Astrocyte (in vitro differentiated cells and primary cell): ENCODE data around the gene LCMT1. TPM values are rescaled to one million over a fixed set of nuclear protein-coding genes. Genes with fewer than 3 reads are reported as not detected.

Experiments
- DNase-seq: peaks from one replicate; pipeline ENCODE4 v3.0.0-alpha.2; 2010; ENCODE audit warnings: low read depth
- FAIRE-seq: peaks from 2 replicates; lab custom pipeline; 2011; peaks lifted over from hg19 to GRCh38; lab: Jason Lieb, UNC
- H2AFZ ChIP-seq: 2 replicates; pipeline ENCODE4 v1.6.0; 2012; ENCODE audit warnings: low read depth, low read length, inconsistent platforms
- H3K27ac ChIP-seq: 2 replicates; pipeline ENCODE4 v1.5.1; 2011; ENCODE audit warnings: low read depth, low read length, inconsistent platforms
- H3K27me3 ChIP-seq: 2 replicates; pipeline ENCODE4 v1.6.0; 2011; ENCODE audit warnings: low read length, inconsistent platforms; ENCODE audit not compliant: insufficient read depth
- H3K36me3 ChIP-seq: 2 replicates; pipeline ENCODE4 v1.5.1; 2011; ENCODE audit warnings: low read length, inconsistent platforms; ENCODE audit not compliant: insufficient read depth
- H3K4me1 ChIP-seq: 2 replicates; pipeline ENCODE4 v1.5.1; 2011; ENCODE audit warnings: low read length, inconsistent platforms; ENCODE audit not compliant: insufficient read depth
- H3K4me2 ChIP-seq: 2 replicates; pipeline ENCODE4 v1.6.0; 2012; ENCODE audit warnings: low read length, inconsistent platforms
- H3K4me3 ChIP-seq: 2 replicates; pipeline ENCODE4 v1.5.1; 2011; ENCODE audit warnings: low read depth, mild to moderate bottlenecking, low read length, inconsistent platforms; ENCODE audit not compliant: insufficient read depth
- H3K79me2 ChIP-seq: 2 replicates; pipeline ENCODE4 v1.6.0; 2012; ENCODE audit warnings: mild to moderate bottlenecking, low read length, inconsistent platforms; ENCODE audit not compliant: insufficient read depth
- H3K9ac ChIP-seq: 2 replicates; pipeline ENCODE4 v1.6.0; 2012; ENCODE audit warnings: mild to moderate bottlenecking, low read length, inconsistent platforms
- H3K9me3 ChIP-seq: 2 replicates; pipeline ENCODE4 v1.5.1; 2012; ENCODE audit warnings: low read depth, mild to moderate bottlenecking, low read length, inconsistent platforms; ENCODE audit not compliant: insufficient read depth
- H4K20me1 ChIP-seq: 2 replicates; pipeline ENCODE4 v1.6.0; 2012; ENCODE audit warnings: low read length, inconsistent platforms; ENCODE audit not compliant: insufficient read depth
- H3K27ac Mint-ChIP-seq: one replicate; pipeline ENCODE4 v1.8.0; 2021; ENCODE audit warnings: mild to moderate bottlenecking, mixed read lengths; ENCODE audit not compliant: unreplicated experiment
- H3K27me3 Mint-ChIP-seq: one replicate; pipeline ENCODE4 v1.8.0; 2021; ENCODE audit warnings: low read depth, mixed read lengths; ENCODE audit not compliant: unreplicated experiment
- H3K36me3 Mint-ChIP-seq: one replicate; pipeline ENCODE4 v1.8.0; 2021; ENCODE audit warnings: low read depth, mixed read lengths; ENCODE audit not compliant: unreplicated experiment
- H3K4me1 Mint-ChIP-seq: one replicate; pipeline ENCODE4 v1.8.0; 2021; ENCODE audit warnings: low read depth, mixed read lengths; ENCODE audit not compliant: unreplicated experiment
- H3K4me3 Mint-ChIP-seq: one replicate; pipeline ENCODE4 v1.8.0; 2021; ENCODE audit warnings: mild to moderate bottlenecking, moderate library complexity, mixed read lengths; ENCODE audit not compliant: unreplicated experiment
- H3K9me3 Mint-ChIP-seq: one replicate; pipeline ENCODE4 v1.8.0; 2021; ENCODE audit warnings: mild to moderate bottlenecking, mixed read lengths; ENCODE audit not compliant: unreplicated experiment
- CTCF ChIP-seq: IDR thresholded peaks from 2 replicates; pipeline ENCODE4 v1.5.1; 2011; ENCODE audit warnings: low read depth, mild to moderate bottlenecking, inconsistent platforms, low read length, moderate library complexity; ENCODE audit not compliant: insufficient read depth
- EZH2 ChIP-seq: IDR thresholded peaks from 2 replicates; pipeline ENCODE4 v1.6.1; 2012; ENCODE audit warnings: mild to moderate bottlenecking, low read length, inconsistent platforms; ENCODE audit not compliant: insufficient read depth
- total RNA-seq: library from RNA; stranded (reverse); gene quantifications from 2 replicates; pipeline ENCODE4 v1.2.1, GENCODE V29; 2021

The LCMT1 gene
- total RNA-seq, 1 donor from 2014 or later, result 46.9 TPM

- Histone ChIP-seq H3K36me3 (peaks cover 12% of the 10 kb centered on the region), H3K27ac (no peak overlapping the region), H3K27me3 (no peaks in the 10 kb centered on the region), H3K4me2 (no peak overlapping the region), H4K20me1 (peaks cover 10% of the 10 kb centered on the region), H3K9me3 (no peaks in the 10 kb centered on the region), H3K4me1 (no peaks in the 10 kb centered on the region), H3K79me2 (no peaks in the 10 kb centered on the region), H2AFZ (no peak overlapping the region), H3K9ac (no peak overlapping the region), H3K4me3 (no peak overlapping the region)
- Mint-ChIP-seq H3K4me3 (no peak overlapping the region), H3K36me3 (peaks cover 35% of the 10 kb centered on the region), H3K27ac (no peak overlapping the region), H3K27me3 (peaks cover 2% of the 10 kb centered on the region), H3K4me1 (peaks cover 6% of the 10 kb centered on the region), H3K9me3 (no peaks in the 10 kb centered on the region)
- no peak for TF ChIP-seq EZH2
- TF ChIP-seq CTCF, result no peak
- peak; percentile 57 for DNase-seq
- FAIRE-seq, result no peak
Observed at GRCh38 chr16:25141648-25142047, 30.1 kb downstream of the LCMT1 start.

GRCh38 chr16:25143928-25144327, 32.4 kb downstream of the LCMT1 start:
- Histone ChIP-seq H2AFZ (no peak overlapping the region), H3K4me2 (no peak overlapping the region), H3K79me2 (no peaks in the 10 kb centered on the region), H3K27ac (no peak overlapping the region), H3K9ac (no peak overlapping the region), H3K4me3 (no peak overlapping the region), H4K20me1 (peaks cover 2% of the 10 kb centered on the region), H3K27me3 (no peaks in the 10 kb centered on the region), H3K9me3 (no peaks in the 10 kb centered on the region), H3K4me1 (no peaks in the 10 kb centered on the region), H3K36me3 (peaks cover 12% of the 10 kb centered on the region)
- FAIRE-seq (no peak), DNase-seq (no peak)
- peaks cover 6% of the 10 kb centered on the region for H3K4me1 Mint-ChIP-seq
- no peak overlapping the region for H3K27ac Mint-ChIP-seq
- TF ChIP-seq CTCF, result peak; percentile 27
- no peak for TF ChIP-seq EZH2
- H3K9me3 Mint-ChIP-seq, result no peaks in the 10 kb centered on the region
- H3K4me3 Mint-ChIP-seq, result no peak overlapping the region
- H3K36me3 Mint-ChIP-seq, result peaks cover 31% of the 10 kb centered on the region
- peaks cover 7% of the 10 kb centered on the region for H3K27me3 Mint-ChIP-seq

GRCh38 chr16:25148568-25149215, 37.1 kb downstream of the LCMT1 start:
- H3K4me3 Mint-ChIP-seq, result no peak overlapping the region
- no peaks in the 10 kb centered on the region for H3K79me2 ChIP-seq
- H2AFZ ChIP-seq, result no peak overlapping the region
- DNase-seq (no peak), FAIRE-seq (no peak)
- no peaks in the 10 kb centered on the region for H3K27me3 ChIP-seq
- H4K20me1 ChIP-seq, result peaks cover 1% of the 10 kb centered on the region
- no peak overlapping the region for H3K27ac ChIP-seq
- H3K9ac ChIP-seq, result no peak overlapping the region
- peaks cover 10% of the 10 kb centered on the region for H3K4me1 ChIP-seq
- peaks cover 3% of the 10 kb centered on the region for H3K4me1 Mint-ChIP-seq
- H3K9me3 Mint-ChIP-seq, result no peaks in the 10 kb centered on the region
- peaks cover 19% of the 10 kb centered on the region for H3K36me3 Mint-ChIP-seq
- H3K9me3 ChIP-seq, result no peaks in the 10 kb centered on the region
- no peak for TF ChIP-seq CTCF
- TF ChIP-seq EZH2, result no peak
- H3K36me3 ChIP-seq, result peaks cover 2% of the 10 kb centered on the region
- no peak overlapping the region for H3K4me3 ChIP-seq
- H3K4me2 ChIP-seq, result no peak overlapping the region
- H3K27ac Mint-ChIP-seq, result no peak overlapping the region
- H3K27me3 Mint-ChIP-seq, result peaks cover 9% of the 10 kb centered on the region
